Adipose tissue (tissue), 3 donors: Measurements from ENCODE around the gene TMEM18. TPM values are rescaled to one million over a fixed set of nuclear protein-coding genes. Genes with fewer than 3 reads are reported as not detected.
A peak's percentile ranks its signal among the peaks of the same experiment; 100 is the strongest.
"Not testable (repeated sequence)": the region's sequence is repeated elsewhere in the genome, so short reads cannot be mapped to it uniquely, and the experiment has no call there.

Experiments used
- H3K27ac ChIP-seq: one replicate; pipeline ENCODE4 v1.5.1; 2013; ENCODE audit warnings: low read depth, low read length
- WGBS, 3 donors: extraction: QIAGEN DNeasy Blood & Tissue Kit; methylation state at CpG; one replicate each; pipeline ENCODE4 v1.1.7; 2013; 5-methylcytosine and 5-hydroxymethylcytosine counted together
- polyA plus RNA-seq, 3 donors: library from polyadenylated mRNA; stranded (reverse); fragments of 200-250 nt; gene quantifications; one replicate each; pipeline ENCODE4 v1.2.3, GENCODE V29; 2013
- donor health status: healthy with polysubstance abuse.
- donor health status: Bipolar disorder and iron deficiency.
- donor health status: healthy.

The TMEM18 gene
- polyA plus RNA-seq: 10 to 100 TPM; 20.0 to 24.3 (median 21.4) TPM

DNA sequence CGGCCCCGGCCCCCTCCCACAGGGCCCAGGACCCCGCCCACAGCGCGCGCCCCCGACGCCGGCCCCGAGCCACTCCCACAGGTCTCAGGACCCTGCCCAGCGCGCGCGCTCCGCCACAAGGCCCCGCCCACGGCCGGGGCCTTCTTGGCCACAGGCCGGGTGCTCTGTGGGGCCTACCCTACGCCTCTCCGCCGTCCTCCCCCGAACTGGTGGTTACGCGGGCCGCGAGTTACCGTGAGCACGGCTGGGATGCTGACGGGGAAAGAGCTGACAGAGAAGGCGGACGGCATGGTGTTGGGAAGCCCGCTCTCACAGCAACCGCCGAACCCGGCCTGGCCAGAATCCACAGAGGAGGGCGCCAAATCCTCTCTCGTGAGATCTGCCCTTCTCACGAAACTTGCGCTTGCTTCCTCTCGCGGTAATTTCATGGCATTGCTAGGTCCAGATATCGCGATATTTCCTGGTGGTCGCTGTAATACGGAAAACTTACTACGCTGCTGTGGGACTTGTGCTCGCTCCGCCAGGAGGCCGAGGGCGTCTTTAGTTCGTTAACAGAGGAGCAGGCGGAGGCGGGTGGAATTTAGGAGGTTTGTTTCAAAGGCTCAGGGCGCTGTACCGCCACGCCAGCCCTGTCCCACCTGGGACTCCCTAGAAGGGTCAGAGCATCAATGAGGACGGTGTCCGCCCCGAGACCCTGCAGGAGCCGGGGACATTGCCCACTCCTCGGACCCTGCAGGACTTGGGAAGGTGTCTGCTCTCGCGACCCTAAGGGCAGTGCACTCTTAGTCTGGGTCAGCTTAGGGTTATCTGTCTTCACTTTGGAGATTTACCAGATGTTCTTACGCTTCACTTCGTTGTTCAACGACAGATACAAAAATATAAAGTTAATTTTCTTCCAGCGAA, at the start of gene TMEM18:
Gene TMEM18 (minus strand): TSS at position 351 of the 903 bp plus-strand sequence. CDS start 61 bp downstream, at position 290.
- 0 to 1% (median 0%) methylated on average over 52 to 68 of the region's 68 CpGs for WGBS, 3 donors
- H3K27ac ChIP-seq: peak within 1 kb of the TSS; percentile 91

DNA sequence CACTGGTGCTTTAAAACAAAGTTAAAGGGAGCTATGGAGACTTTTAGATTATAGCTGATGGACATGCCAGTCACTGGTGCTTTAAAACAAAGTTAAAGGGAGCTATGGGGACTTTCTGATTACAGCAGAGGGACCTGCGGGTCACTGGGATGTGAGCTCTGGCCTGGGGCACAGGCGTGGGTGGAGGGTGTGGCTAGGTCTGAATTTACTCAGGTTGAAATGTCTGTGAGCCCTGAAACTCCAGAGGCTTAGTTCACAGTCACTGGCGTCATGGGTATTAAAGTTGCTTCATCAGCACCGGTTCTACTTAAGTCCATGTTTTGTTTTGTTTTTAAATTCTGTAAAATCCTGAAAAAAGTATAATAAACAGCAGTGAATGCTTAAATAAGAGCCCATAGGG, 49.0 kb upstream of the TMEM18 start:
- 72 to 84% (median 79%) methylated on average over 4 of the region's 4 CpGs for WGBS, 3 donors
- H3K27ac ChIP-seq: no peak overlapping the region

DNA sequence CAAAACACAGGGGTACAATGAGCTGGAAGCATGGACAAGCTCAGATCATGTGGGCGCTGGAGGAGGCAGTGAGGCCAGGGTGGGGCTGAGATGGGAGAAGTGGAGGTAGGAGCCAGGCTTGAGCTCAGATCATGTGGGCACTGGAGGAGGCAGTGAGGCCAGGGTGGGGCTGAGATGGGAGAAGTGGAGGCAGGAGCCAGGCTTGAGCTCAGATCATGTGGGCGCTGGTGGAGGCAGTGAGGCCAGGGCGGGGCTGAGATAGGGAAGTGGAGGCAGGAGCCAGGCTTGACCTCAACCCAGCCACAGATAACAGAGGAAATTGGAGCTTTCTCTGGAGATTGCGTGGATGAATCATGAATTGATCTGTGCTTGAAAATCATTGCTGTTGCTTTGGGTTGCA, 48.3 kb upstream of the TMEM18 start:
- 74 to 96% (median 78%) methylated on average over 4 of the region's 4 CpGs for WGBS, 3 donors
- no peak overlapping the region for H3K27ac ChIP-seq

DNA sequence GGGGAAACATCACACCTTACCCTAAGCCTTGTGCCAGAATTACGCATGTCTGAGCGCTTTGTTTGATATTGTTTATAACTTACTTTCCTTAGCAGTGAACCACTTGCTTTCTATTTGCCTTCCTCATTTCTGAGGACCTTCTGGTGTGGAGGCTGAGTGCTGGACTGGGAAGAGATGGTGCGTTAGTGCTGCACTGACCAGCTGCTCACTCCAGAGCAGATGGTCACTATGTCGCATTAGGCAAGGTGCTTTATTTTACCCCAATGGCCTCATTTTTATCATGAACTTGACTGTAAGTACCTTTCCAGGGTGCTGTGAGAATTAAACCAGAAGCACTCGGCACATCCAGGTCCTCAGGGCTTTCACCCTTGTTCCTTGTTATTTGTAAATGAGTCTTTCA, 46.6 kb upstream of the TMEM18 start:
- WGBS, 3 donors: 87 to 92% (median 87%) methylated on average over 5 of the region's 5 CpGs
- H3K27ac ChIP-seq: no peak overlapping the region

DNA sequence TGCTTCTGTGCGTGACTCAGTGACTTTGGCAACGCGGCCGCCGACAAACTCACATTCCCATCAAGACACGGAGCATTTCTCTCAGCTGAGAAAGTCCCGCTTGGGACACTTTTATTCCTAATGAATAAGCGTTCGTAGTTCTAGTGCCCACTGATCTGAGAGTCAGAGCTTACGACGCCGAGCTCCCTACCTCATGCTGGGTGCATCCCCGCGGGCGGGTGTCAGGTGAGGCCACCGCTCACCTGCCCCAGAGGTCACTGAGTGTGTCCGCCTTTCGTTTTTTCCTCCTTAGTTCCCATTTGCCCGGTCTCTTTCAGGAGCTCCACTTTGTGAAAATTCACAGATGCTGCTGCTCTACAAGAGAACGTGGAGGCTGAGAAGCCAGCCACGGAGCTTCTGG, 43.6 kb upstream of the TMEM18 start:
- H3K27ac ChIP-seq: no peak overlapping the region
- 75 to 93% (median 92%) methylated on average over 21 of the region's 21 CpGs for WGBS, 3 donors

DNA sequence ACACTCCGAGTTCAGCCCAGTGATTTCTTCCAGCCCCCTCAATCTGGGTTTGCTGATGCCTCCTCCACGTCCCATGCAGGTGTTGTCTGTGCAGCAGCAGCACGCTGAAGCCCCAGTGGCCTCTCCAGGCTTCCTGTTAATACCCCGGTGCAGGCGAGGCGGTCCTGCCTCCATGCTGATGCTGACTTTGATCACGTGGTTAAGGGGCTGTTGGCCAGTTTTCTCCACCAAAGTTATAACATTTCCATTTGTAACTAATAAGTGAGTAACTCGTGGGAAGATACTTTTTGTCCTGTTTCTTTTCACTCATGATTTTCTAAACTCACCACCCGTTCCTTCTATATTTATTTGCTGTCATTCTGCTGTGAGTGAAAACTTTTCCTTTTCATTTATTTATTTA, 42.5 kb upstream of the TMEM18 start:
- WGBS, 3 donors: 46 to 54% (median 54%) methylated on average over 9 of the region's 9 CpGs
- no peak overlapping the region for H3K27ac ChIP-seq

DNA sequence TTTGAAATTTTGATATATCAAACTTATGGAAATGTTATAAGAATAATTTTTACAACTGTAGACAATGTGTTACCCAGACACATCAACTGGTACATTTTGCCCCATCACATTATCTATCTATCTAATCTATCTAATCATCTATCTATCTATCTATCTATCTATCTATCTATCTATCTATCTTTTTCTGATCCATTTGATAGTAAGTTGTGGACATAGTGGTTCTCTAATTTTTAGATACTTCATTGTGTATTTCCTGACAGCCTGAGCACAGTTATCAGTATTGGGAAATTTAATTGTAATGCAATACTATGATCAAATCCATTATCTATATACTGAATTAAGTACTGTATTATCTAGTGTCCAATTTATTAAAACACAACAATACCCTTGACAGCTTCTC, 42.0 kb upstream of the TMEM18 start:
- no peak overlapping the region for H3K27ac ChIP-seq

DNA sequence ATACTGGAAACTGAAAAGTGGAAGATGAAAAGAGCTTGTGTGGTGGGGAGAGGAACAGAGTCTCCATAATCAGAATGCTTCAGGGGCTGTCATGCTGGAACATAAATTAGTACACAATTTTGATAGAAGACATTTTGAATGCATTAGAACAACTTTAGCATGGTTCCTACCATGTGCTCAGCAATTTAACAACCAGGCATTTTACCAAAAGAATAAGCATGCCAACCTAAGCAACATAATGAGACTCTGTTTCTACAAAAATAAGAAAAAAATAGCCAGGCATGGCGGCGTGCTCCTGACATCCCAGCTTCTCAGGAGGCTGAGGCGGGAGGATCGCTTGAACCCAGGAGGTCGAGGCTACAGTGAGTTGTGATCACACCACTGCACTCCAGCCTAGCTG, 40.5 kb upstream of the TMEM18 start:
- 89 to 91% (median 90%) methylated on average over 5 of the region's 5 CpGs for whole genome bisulfite sequencing, 3 donors

DNA sequence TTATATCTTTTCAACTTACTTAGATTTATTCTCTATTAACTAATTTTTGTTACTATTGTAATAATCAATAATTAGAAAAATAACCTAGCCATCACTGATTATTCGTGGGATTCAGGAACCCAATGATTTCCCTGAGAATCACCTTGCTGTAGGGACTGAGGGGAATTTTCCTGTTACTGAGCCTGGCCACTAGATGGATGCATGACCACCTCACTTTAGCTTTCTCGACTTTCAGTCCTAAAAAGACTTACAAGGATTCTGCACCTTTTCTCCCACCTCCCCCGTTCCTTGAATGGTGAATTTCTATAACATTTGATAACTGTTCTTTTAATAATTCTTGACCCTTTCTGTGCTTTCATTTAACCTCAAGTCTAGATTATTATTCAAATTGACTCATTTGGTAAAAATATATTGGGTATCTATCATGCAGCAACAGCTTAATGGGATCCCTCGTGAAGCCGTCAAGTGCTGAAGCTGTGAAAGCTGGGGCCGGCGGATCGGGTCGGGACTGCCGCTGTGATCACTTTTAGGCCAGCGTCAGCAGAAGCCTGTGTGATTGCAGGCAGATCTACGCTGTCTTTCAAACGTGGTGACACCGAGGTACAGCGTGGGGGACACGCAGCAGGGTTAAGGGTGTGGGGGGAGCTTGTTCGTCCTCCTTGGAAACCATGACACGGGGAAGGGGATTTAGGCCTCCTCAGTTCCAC, 38.8 kb upstream of the TMEM18 start:
- 59 to 63% (median 59%) methylated on average over 18 of the region's 18 CpGs for WGBS, 3 donors
- H3K27ac ChIP-seq: no peak overlapping the region

More for the DNA sequence above, 40.5 kb upstream of the TMEM18 start:
- no peak overlapping the region for H3K27ac ChIP-seq

DNA sequence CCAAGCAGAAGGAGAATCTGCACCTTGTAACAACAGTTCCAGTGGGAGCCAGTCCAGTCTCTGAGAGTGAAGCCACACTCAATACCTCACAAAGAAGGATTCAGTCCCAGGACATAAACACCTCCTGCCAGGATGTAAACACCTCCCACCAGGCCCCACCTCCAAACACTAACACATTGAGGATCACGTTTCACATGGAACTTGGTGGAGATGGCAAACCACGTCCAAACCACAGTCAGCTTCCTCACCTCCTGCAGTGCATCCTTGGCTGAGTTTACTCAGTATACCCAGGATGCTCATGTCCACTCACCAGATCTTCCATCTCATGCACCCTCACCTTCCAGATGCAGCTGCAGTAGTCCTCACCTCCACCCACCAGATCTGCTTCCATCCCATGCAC, 37.8 kb upstream of the TMEM18 start:
- no peak overlapping the region for H3K27ac ChIP-seq
- 31 to 57% (median 44%) methylated on average over 2 of the region's 2 CpGs for WGBS, 3 donors

DNA sequence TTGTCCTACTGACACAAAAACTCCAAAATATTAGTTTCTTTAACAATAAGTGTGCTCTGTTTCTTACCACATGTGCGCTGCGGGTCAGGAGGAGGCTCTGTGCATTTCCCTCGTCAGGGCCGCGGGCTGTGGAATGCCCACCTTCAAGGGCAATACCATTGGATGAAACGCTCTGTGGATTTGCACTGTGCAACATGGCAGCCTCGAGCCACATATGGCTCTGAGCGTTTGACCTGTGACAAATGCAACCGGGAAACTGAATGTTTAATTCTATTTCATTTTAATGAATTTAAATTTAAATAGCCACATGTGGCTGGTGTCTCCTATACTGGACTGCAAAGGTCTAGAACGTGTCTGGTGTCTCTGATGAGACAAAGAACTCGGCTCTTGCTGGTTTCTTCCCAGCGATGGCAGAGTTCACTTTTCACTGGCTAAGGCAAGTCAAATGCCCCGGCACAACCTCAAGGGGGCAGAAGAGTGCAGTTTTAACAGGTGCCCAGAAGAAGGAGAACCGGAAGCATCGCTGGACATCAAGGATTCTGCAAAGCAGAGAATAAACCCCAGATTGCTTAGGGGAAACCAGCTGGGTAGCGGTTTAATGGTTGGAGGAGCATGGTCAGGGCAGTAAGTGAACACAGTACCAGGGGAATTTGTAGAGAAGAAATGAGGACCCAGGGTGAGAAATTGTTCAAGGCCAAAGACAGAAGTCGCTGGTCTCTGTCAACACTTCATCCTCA, 37.0 kb upstream of the TMEM18 start:
- WGBS, 3 donors: 53 to 60% (median 57%) methylated on average over 17 of the region's 17 CpGs

DNA sequence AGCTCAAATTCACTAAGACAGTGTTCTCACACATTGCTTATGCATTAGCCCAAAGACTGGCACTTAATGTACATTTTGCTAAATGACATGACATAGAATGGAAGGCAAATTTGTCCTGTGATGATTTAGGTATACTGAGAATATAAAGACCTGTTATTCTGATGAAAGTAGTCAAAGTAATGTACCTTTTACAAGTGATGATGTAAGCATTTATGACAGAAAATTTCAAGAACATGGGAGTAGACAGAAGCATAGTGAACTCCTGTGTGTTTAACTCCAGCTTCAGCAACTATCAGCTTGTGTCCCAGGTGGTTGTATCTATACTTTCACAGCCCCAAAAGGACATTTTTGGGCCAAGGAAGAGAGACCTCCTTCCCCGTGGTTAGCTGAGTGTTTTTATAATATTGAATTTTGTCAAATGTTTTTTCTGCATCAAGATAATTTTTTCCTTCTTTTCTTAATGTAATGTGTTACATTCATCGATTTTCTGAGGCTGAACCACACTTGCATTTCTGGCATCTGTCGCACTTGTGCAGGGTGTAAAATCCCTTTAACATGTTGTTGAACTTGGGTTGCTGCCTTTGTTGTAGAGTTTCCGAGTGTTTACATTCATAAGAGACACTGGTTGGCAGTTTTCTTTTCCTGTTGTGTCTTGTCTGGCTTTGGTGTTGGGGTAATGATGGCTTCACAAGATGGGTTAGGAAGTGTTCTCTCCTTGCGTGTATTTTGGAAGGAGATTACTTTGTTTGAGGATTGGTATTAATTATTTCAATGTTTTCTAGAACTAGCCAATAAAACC, 33.9 kb upstream of the TMEM18 start:
- H3K27ac ChIP-seq: no peak overlapping the region
- WGBS, 3 donors: 70 to 79% (median 79%) methylated on average over 5 of the region's 5 CpGs

More for the DNA sequence above, 37.0 kb upstream of the TMEM18 start:
- H3K27ac ChIP-seq: no peak overlapping the region

DNA sequence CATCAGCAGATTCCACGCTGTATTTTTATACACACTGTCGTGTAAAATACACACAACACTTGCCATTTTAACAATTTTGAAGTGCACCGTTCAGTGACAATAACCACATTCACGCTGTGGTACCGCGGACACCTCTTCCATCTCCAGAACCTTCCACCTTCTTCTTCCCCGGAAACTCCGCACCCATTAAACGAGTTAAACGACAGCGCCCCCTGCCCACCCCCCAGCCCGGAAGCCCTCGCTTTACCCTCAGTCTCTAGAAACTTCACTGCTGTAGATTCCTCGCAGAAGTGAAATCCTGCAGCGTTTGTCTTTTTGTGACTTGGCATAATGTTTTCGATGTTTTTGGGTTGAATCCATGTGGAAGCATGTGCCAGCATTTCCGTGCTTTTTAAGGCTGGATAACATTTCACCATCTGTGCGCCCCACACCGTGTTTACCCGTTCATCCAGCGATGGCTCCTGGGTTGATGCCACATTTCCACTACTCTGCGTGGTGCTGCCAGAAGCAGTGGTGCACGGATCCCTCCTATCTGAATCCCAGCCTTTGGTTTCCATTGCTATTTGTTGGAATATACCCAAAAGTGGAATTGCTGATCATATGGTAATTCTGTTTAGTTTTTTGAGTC, 32.0 kb upstream of the TMEM18 start:
- H3K27ac ChIP-seq: no peak overlapping the region
- 71 to 75% (median 74%) methylated on average over 23 of the region's 23 CpGs for WGBS, 3 donors

DNA sequence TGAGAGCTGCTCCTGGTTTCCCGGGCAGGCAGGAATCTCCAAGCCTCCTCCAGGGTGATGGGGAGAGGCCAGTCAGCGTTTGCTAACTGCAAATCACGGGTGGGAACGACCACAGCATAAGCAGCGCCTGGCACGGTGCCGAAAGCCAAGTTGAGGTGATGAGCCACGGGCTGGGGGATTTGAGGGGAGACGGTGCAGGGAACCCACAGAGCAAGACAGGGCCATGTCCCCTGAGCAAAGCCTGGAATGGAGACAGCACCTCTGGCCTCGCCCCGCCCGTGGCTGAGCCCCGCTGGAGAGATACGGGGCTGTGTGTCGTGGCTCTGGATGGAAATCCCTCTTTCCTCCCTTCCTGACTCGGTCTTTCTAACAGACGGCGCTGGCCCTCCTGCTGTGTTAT, 31.5 kb upstream of the TMEM18 start:
- WGBS, 3 donors: 78 to 79% (median 79%) methylated on average over 18 of the region's 18 CpGs
- H3K27ac ChIP-seq: no peak overlapping the region

DNA sequence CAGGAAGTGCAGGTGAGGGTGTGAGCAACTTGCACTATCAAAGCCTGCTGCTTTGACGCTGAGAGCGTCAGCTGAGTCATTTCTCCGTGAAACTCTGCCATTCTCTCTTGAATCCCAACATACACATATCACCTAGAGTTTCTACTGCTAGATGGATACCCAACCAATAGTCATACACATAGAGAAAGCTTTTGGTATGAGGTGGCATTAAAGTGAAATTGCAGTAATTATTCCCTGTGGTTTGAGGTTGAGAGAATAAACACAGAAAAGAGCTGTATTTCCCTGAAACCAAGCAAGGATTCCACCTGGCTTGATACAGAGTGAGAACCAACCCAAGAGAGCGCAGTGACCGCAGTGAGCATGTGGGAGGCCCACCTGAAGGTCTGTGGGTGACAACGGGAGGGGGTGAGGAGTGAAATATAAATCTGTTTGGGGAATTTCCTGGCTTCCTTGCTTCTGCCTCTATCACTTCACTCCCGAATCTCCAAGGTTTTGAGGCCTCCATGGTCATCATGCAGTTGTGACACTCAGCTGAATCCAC, 28.8 kb upstream of the TMEM18 start:
- 79 to 88% (median 82%) methylated on average over 7 of the region's 7 CpGs for WGBS, 3 donors
- no peak overlapping the region for H3K27ac ChIP-seq

DNA sequence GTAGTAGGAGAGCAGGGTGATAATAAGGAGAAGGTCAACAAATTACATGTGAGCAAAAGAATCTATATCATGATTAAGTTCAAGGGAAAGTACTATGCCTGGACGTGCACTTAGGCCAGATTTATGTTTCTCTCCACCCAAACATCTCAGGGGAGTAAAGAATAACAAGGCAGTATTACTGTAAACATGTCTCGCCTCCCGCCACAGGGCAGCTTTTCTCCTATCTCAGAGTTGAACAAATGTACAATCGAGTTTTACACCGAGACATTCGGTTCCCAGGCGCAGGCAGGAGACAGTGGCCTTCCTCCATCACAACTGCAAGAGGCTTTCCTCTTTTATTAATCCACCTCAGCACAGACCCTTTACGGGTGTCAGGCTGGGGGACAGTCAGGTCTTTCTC, 25.6 kb upstream of the TMEM18 start:
- not testable (repeated sequence) for H3K27ac ChIP-seq
- 69 to 75% (median 72%) methylated on average over 8 of the region's 8 CpGs for WGBS, 3 donors

DNA sequence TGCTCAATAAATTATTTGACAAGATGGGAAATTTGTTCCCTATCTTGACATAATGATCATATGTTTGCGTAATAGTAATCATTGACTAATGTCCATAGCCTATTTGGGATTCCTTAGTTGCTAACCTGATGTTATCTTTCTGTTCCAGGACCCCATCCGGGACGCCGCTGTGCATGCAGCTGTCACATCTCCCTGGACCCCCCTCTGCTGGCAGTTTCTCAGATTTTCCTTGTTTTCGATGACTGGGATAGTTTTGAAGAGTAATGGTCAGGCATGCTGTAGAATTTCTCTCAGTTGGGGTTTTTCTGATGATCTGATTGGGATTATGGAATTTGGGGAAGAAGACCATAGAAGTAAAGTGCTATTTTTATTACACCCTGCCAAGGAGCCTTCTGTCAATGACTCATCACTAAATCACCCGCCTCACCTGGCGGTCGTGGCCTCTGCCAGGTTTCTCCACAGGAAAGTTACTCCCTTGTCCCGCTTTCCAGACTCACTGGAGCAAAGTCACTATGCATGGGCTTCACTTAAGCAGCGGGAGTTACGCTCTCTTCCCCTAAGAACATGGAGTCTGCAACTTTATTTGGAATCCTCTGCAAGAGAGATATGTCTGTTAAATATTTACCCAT, 19.9 kb upstream of the TMEM18 start:
- H3K27ac ChIP-seq: no peak overlapping the region
- WGBS, 3 donors: 66 to 85% (median 82%) methylated on average over 11 of the region's 11 CpGs
